Putamen (tissue), 1 donor: ENCODE results near the gene TNFRSF25.
"Not testable (repeated sequence)": the region's sequence is repeated elsewhere in the genome, so short reads cannot be mapped to it uniquely, and the experiment has no call there.

ENCODE experiments used
- DNase-seq: peaks from one replicate; pipeline ENCODE4 v3.0.0-alpha.2; 2016; ENCODE audit warnings: low spot score

The TNFRSF25 gene

GRCh38 chr1:6501279-6501813 lies 35.4 kb upstream of the TNFRSF25 start:
- no peak for DNase-seq

GRCh38 chr1:6500544-6501278 lies 34.7 kb upstream of the TNFRSF25 start:
- DNase-seq, result no peak

- no peak for DNase-seq
Observed at GRCh38 chr1:6499296-6499695, 33.3 kb upstream of the TNFRSF25 start.

GRCh38 chr1:6498576-6499111 lies 32.7 kb upstream of the TNFRSF25 start:
- DNase-seq, result no peak

GRCh38 chr1:6497867-6498575 lies 32.0 kb upstream of the TNFRSF25 start:
- DNase-seq, result no peak

GRCh38 chr1:6497215-6497866 lies 31.4 kb upstream of the TNFRSF25 start:
- DNase-seq, result no peak

GRCh38 chr1:6496890-6497214 lies 30.9 kb upstream of the TNFRSF25 start:
- no peak for DNase-seq

GRCh38 chr1:6496365-6496721 lies 30.4 kb upstream of the TNFRSF25 start:
- no peak for DNase-seq

GRCh38 chr1:6495540-6496364 lies 29.8 kb upstream of the TNFRSF25 start:
- no peak for DNase-seq

GRCh38 chr1:6495041-6495441 lies 29.1 kb upstream of the TNFRSF25 start:
- DNase-seq, result no peak

GRCh38 chr1:6494627-6495026 lies 28.7 kb upstream of the TNFRSF25 start:
- DNase-seq, result no peak

- DNase-seq, result not testable (repeated sequence)
Observed at GRCh38 chr1:6493834-6494223, 27.9 kb upstream of the TNFRSF25 start.

GRCh38 chr1:6491966-6492365 lies 26.0 kb upstream of the TNFRSF25 start:
- no peak for DNase-seq

- no peak for DNase-seq
Observed at GRCh38 chr1:6491480-6491962, 25.5 kb upstream of the TNFRSF25 start, which contains the start of gene PLEKHG5. PLEKHG5 (minus strand) TSS chr1:6491667; CDS start chr1:6477571, 14,096 bp downstream.

- DNase-seq, result no peak
Observed at GRCh38 chr1:6491081-6491449, 25.1 kb upstream of the TNFRSF25 start.

GRCh38 chr1:6490181-6491080 lies 24.5 kb upstream of the TNFRSF25 start:
- no peak for DNase-seq

GRCh38 chr1:6489799-6490180 lies 23.8 kb upstream of the TNFRSF25 start:
- no peak for DNase-seq

GRCh38 chr1:6489383-6489765 lies 23.4 kb upstream of the TNFRSF25 start:
- DNase-seq, result no peak

GRCh38 chr1:6488602-6489382 lies 22.8 kb upstream of the TNFRSF25 start:
- DNase-seq, result no peak
